ENCODE measurements around the gene ADAM23.

ADAM23 gene

GRCh38 chr2:206521115-206521514 lies 77.8 kb downstream of the ADAM23 start:
- DNase-seq (ENCODE audit: low spot score), result no peak
- TF ChIP-seq CTCF (IDR thresholded peaks at IDR 0.05; ENCODE audit: extremely low read depth, missing control alignments), result no peak

GRCh38 chr2:206521612-206522011 lies 78.3 kb downstream of the ADAM23 start:
- no peak for TF ChIP-seq CTCF (IDR thresholded peaks at IDR 0.05; ENCODE audit: extremely low read depth, missing control alignments)
- DNase-seq (ENCODE audit: low spot score), result no peak

GRCh38 chr2:206526416-206526815 lies 83.1 kb downstream of the ADAM23 start:
- DNase-seq (ENCODE audit: low spot score), result no peak

GRCh38 chr2:206527153-206527552 lies 83.8 kb downstream of the ADAM23 start:
- no peak for DNase-seq (ENCODE audit: low spot score)
- no peak for TF ChIP-seq CTCF (IDR thresholded peaks at IDR 0.05; ENCODE audit: extremely low read depth, missing control alignments)

More at GRCh38 chr2:206526416-206526815, 83.1 kb downstream of the ADAM23 start:
- no peak for TF ChIP-seq CTCF (IDR thresholded peaks at IDR 0.05; ENCODE audit: extremely low read depth, missing control alignments)

GRCh38 chr2:206530727-206531126 lies 87.4 kb downstream of the ADAM23 start:
- no peak for DNase-seq (ENCODE audit: low spot score)
- TF ChIP-seq CTCF (IDR thresholded peaks at IDR 0.05; ENCODE audit: extremely low read depth, missing control alignments), result no peak

- no peak for TF ChIP-seq CTCF (IDR thresholded peaks at IDR 0.05; ENCODE audit: extremely low read depth, missing control alignments)
- no peak for DNase-seq (ENCODE audit: low spot score)
These were observed 88.7 kb downstream of the ADAM23 start for GRCh38 chr2:206531996-206532543.

- DNase-seq (ENCODE audit: low spot score), result no peak
- TF ChIP-seq CTCF (IDR thresholded peaks at IDR 0.05; ENCODE audit: extremely low read depth, missing control alignments), result no peak
These were observed 90.6 kb downstream of the ADAM23 start for GRCh38 chr2:206533977-206534376.

All from GM20000 (cell line).